AG04449 (cell line): Measurements from ENCODE around the gene LONP1.

Experiments used
- CTCF ChIA-PET: fragments of 350-600 bp; formaldehyde crosslinking; extraction: SDS; loops from one replicate; lab custom pipeline; 2021; ENCODE audit warnings: antibody characterized with exemption; lab: Yijun Ruan, JAX
- POLR2A ChIA-PET: fragments of 400-600, 350-600 bp; formaldehyde crosslinking; extraction: SDS; loops from one replicate; lab custom pipeline; 2020; ENCODE audit warnings: antibody characterized with exemption, inconsistent platforms; lab: Yijun Ruan, JAX
- DNase-seq: peaks from one replicate; pipeline ENCODE4 v3.0.0-alpha.2; 2010; ENCODE audit warnings: low read depth, low spot score
- H3K4me3 ChIP-seq: 2 replicates; pipeline ENCODE4 v1.5.1; 2011; ENCODE audit warnings: low read depth, mild to moderate bottlenecking, control low read depth, low read length
- TF ChIP-seq, protein P1 (sequence below): IDR thresholded peaks from one replicate; pipeline ENCODE4 v1.5.1; 2011; ENCODE audit warnings: mild to moderate bottlenecking, moderate library complexity, low read length, control low read depth, inconsistent platforms; ENCODE audit not compliant: insufficient read depth; ENCODE audit errors: missing control alignments

Gene LONP1

DNA sequence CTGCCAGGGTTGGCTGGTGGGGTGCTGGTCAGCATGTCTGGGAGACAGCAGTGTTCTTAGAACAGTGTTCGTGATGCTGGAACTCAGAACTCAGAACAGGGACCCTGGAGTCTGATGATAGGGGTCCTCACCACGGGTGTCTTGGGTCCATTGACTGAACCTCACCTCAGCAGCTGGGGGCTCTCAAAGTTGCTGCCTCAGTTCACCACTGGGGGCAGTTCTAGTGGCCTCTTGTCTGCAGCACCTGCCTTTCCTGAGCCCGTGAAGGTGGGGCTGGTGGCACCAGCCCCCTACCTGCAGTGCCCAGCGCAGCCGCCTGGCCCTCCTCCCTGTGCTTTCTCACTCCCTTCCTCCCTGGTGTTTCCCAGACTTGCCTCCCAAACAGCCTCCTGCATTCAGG, 68.6 kb downstream of the LONP1 start:
- ChIA-PET CTCF (no interaction called here), POLR2A (no interaction called here)

DNA sequence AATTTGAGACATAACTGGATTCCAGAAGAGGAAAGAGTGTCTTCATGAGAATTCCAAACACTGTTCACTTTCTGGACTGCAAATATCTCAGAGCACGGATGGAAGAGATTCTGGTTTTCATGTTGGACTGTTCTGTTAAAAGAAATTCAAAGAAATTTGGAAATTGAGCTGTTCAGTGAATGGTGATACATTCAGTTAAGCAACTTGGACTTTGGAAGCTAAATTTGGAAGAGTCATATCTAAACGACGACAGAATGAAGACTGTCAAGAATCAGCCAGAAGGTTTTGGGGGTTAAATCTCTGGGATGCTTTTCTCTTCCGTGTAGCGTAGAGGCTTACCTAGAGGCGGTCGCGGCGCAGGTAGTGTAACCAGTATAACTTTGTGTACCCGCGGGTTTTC, 71.5 kb downstream of the LONP1 start:
- TF ChIP-seq, protein P1, sequence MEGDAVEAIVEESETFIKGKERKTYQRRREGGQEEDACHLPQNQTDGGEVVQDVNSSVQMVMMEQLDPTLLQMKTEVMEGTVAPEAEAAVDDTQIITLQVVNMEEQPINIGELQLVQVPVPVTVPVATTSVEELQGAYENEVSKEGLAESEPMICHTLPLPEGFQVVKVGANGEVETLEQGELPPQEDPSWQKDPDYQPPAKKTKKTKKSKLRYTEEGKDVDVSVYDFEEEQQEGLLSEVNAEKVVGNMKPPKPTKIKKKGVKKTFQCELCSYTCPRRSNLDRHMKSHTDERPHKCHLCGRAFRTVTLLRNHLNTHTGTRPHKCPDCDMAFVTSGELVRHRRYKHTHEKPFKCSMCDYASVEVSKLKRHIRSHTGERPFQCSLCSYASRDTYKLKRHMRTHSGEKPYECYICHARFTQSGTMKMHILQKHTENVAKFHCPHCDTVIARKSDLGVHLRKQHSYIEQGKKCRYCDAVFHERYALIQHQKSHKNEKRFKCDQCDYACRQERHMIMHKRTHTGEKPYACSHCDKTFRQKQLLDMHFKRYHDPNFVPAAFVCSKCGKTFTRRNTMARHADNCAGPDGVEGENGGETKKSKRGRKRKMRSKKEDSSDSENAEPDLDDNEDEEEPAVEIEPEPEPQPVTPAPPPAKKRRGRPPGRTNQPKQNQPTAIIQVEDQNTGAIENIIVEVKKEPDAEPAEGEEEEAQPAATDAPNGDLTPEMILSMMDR = no peak
- DNase-seq = no peak
- CTCF ChIA-PET = no interaction called here
- H3K4me3 ChIP-seq = no peak overlapping the region
- POLR2A ChIA-PET = no interaction called here

More for the DNA sequence above, 68.6 kb downstream of the LONP1 start:
- DNase-seq = no peak
- TF ChIP-seq, protein P1 = no peak
- no peak overlapping the region for H3K4me3 ChIP-seq

DNA sequence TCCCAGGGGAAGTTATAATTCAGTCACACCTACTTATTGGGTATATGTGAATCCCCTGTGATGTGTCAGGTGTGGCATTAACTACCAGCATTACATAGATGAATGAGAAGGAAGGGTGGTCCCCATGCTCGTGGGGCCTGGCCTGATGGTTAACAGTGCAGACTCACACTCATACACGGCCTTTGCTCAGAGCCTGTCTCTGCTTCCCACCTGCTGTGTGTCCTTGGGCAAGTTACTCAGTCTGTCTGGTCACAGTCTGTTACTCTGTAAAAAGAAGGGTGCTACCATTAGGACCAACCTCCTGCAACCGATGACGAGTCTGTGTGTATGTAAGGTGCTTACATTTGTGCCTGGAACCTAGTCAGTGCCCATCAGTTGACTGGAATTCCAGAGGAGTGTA, 73.2 kb downstream of the LONP1 start:
- no peak for DNase-seq
- POLR2A ChIA-PET = no interaction called here
- CTCF ChIA-PET = no interaction called here
- TF ChIP-seq, protein P1 = no peak
- H3K4me3 ChIP-seq = no peak overlapping the region

DNA sequence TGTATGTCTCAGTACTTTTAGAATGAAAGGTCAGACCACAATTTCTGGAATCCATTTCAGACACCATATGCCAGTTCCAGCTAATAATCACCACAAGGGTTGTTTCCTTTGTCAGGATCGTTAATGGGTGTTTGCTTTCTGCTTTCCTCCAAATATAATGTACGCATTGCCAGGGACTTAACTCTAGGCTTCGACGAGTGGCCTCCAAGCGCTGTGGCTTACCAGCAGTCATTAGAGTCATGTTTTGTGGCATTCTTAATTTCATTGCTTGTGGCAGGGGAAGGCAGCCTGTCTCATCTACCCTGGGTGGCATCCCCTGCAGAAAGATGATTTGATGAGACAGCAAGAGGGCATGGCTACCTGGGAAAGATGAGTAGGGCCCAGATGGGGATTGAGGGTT, 74.5 kb downstream of the LONP1 start:
- ChIA-PET CTCF (no interaction called here), POLR2A (no interaction called here)
- H3K4me3 ChIP-seq = no peak overlapping the region
- TF ChIP-seq, protein P1 = no peak
- DNase-seq = no peak

DNA sequence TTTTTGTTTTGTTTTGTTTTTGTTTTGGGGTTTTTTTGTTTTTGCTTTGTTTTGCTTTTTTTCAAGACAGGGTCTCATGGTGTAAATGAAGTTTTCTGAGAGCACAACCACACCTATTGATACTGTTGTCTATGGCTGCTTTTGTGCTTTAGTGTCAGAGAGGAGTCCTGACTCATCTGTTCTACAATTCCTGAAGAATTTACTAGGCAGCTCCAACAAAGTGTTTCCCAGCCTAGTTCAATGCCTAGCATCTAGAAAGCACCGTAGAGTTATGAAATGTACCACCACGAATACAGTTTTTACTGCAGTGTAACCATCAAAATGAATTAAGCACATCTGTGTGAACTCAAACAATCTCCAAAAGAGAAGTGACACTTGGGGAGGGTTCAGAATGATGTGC, 75.9 kb downstream of the LONP1 start:
- TF ChIP-seq, protein P1 = no peak
- H3K4me3 ChIP-seq = no peak overlapping the region
- POLR2A ChIA-PET = interaction anchor here (0.6 kb wide), 1 partner anchor 16 kb away, joined by 3 read pairs; no protein-coding TSS in a partner anchor
- CTCF ChIA-PET = no interaction called here
- DNase-seq = no peak

DNA sequence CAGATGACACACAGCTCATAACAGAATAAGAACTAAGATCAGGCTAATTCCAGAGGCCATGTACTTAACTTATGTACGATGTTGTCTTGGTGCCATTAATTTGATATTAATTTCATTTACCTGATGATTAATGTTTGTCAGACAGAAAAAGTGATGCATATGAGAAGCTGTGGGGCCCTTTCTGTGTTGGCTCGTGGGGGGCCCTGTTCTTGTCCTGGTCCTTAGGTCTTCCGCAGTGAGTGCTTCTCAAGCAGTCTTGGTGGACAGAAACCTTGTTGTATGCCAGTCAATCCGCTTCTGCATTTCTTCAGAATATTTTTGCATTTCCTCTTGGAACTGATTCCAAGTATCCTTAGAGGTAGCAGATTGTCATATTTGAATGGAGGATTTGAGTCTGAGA, 76.9 kb downstream of the LONP1 start:
- ChIA-PET CTCF (no interaction called here), POLR2A (no interaction called here)
- no peak overlapping the region for H3K4me3 ChIP-seq
- DNase-seq = no peak
- TF ChIP-seq, protein P1 = no peak
